Mesenchymal stem cell (in vitro differentiated cells and primary cell): ENCODE results near the gene NLRP3.
A peak's percentile ranks its signal among the peaks of the same experiment; 100 is the strongest.

Source experiments
- DNase-seq: peaks from one replicate; pipeline ENCODE4 v3.0.0-alpha.2; 2013
- H2AFZ ChIP-seq: one replicate; pipeline ENCODE4 v1.6.1; 2013; ENCODE audit warnings: low read depth, mild to moderate bottlenecking, control low read depth, inconsistent platforms, low read length, moderate library complexity
- H2AK5ac ChIP-seq: 2 replicates; pipeline ENCODE4 v1.6.1; 2013; ENCODE audit warnings: low read length, moderate library complexity, mild to moderate bottlenecking, inconsistent platforms; ENCODE audit not compliant: severe bottlenecking
- H2BK120ac ChIP-seq: one replicate; pipeline ENCODE4 v1.6.1; 2013; ENCODE audit warnings: low read depth, mild to moderate bottlenecking, inconsistent platforms, low read length, moderate library complexity
- H2BK12ac ChIP-seq, 2 experiments: one replicate each; pipeline ENCODE4 v1.6.1; 2013; ENCODE audit warnings: inconsistent platforms in 2 of 2, low read length in 2 of 2, mild to moderate bottlenecking in 2 of 2, moderate library complexity in 2 of 2, control low read depth in 1 of 2
- H2BK15ac ChIP-seq: one replicate; pipeline ENCODE4 v1.6.1; 2013; ENCODE audit warnings: mild to moderate bottlenecking, low read depth, inconsistent platforms; ENCODE audit not compliant: poor library complexity, severe bottlenecking
- H2BK5ac ChIP-seq: 2 replicates; pipeline ENCODE4 v1.6.1; 2013; ENCODE audit warnings: low read depth, mild to moderate bottlenecking, low read length, control low read depth, inconsistent platforms; ENCODE audit not compliant: poor library complexity, severe bottlenecking
- H3K14ac ChIP-seq, 2 experiments: one replicate each; pipeline ENCODE4 v1.6.1; 2013; ENCODE audit warnings: inconsistent platforms in 2 of 2, low read length in 2 of 2, control low read depth in 1 of 2, mild to moderate bottlenecking in 1 of 2, moderate library complexity in 1 of 2
- H3K18ac ChIP-seq, 2 experiments: one replicate each; pipeline ENCODE4 v1.6.1; 2013; ENCODE audit warnings: inconsistent platforms in 2 of 2, low read length in 2 of 2, control low read depth in 1 of 2, low read depth in 1 of 2, mild to moderate bottlenecking in 1 of 2
- H3K23ac ChIP-seq, 2 experiments: one replicate each; pipeline ENCODE4 v1.6.1; 2013; ENCODE audit warnings: inconsistent platforms in 2 of 2, low read length in 2 of 2, mild to moderate bottlenecking in 2 of 2, moderate library complexity in 2 of 2, control low read depth in 1 of 2
- H3K27ac ChIP-seq: 2 replicates; pipeline ENCODE4 v1.5.1; 2013; ENCODE audit warnings: mild to moderate bottlenecking, moderate library complexity, low read length, control low read depth, inconsistent platforms; ENCODE audit not compliant: poor library complexity, severe bottlenecking
- H3K27me3 ChIP-seq, 2 experiments: 2 replicates each; pipeline versions ENCODE4 v1.6.1 to v1.7.0; 2013; ENCODE audit warnings: low read length in 2 of 2, mild to moderate bottlenecking in 2 of 2, moderate library complexity in 2 of 2, control low read depth in 1 of 2, inconsistent platforms in 1 of 2; ENCODE audit not compliant: control insufficient read depth in 1 of 2, insufficient read depth in 1 of 2
- H3K36me3 ChIP-seq, 2 experiments: 2 replicates each; pipeline versions ENCODE4 v1.6.1 to v1.7.0; 2013; ENCODE audit warnings: low read length in 2 of 2, control low read depth in 1 of 2, inconsistent platforms in 1 of 2, low read depth in 1 of 2, mild to moderate bottlenecking in 1 of 2; ENCODE audit not compliant: insufficient read depth in 2 of 2, control insufficient read depth in 1 of 2
- H3K4ac ChIP-seq, 2 experiments: one replicate each; pipeline ENCODE4 v1.6.1; 2013; ENCODE audit warnings: inconsistent platforms in 2 of 2, low read length in 2 of 2, mild to moderate bottlenecking in 2 of 2, moderate library complexity in 2 of 2, control low read depth in 1 of 2, low read depth in 1 of 2
- H3K4me1 ChIP-seq: 2 replicates; pipeline ENCODE4 v1.6.1; 2013; ENCODE audit warnings: low read depth, low read length, control low read depth; ENCODE audit not compliant: control insufficient read depth, insufficient read depth
- H3K4me2 ChIP-seq: 2 replicates; pipeline ENCODE4 v1.6.1; 2013; ENCODE audit warnings: low read length, mild to moderate bottlenecking, inconsistent platforms; ENCODE audit not compliant: poor library complexity, severe bottlenecking
- H3K4me3 ChIP-seq, 2 experiments: 2 replicates each; pipeline versions ENCODE4 v1.5.1 to v1.7.0; 2013; ENCODE audit warnings: low read length in 2 of 2, mild to moderate bottlenecking in 2 of 2, control low read depth in 1 of 2, low read depth in 1 of 2; ENCODE audit not compliant: insufficient read depth in 1 of 2
- H3K79me1 ChIP-seq: replicated peaks from 2 replicates; pipeline ENCODE4 v1.6.1; 2013; ENCODE audit warnings: mild to moderate bottlenecking, control low read depth, low read length, inconsistent platforms; ENCODE audit not compliant: poor library complexity, severe bottlenecking
- H3K9ac ChIP-seq: 2 replicates; pipeline ENCODE4 v1.7.0; 2013; ENCODE audit warnings: mild to moderate bottlenecking, low read length, moderate library complexity
- H3K9me3 ChIP-seq: 2 replicates; pipeline ENCODE4 v1.7.0; 2013; ENCODE audit warnings: mild to moderate bottlenecking, low read length; ENCODE audit not compliant: control insufficient read depth
- H4K8ac ChIP-seq: one replicate; pipeline ENCODE4 v1.6.1; 2013; ENCODE audit warnings: inconsistent platforms, mild to moderate bottlenecking, low read length, moderate library complexity
- H4K91ac ChIP-seq: one replicate; pipeline ENCODE4 v1.6.1; 2013; ENCODE audit warnings: mild to moderate bottlenecking, low read length, inconsistent platforms
- WGBS: methylation state at CpG from one replicate; pipeline ENCODE4 v1.1.7; 2013; ENCODE audit warnings: mixed read lengths; 5-methylcytosine and 5-hydroxymethylcytosine counted together

Gene NLRP3

DNA sequence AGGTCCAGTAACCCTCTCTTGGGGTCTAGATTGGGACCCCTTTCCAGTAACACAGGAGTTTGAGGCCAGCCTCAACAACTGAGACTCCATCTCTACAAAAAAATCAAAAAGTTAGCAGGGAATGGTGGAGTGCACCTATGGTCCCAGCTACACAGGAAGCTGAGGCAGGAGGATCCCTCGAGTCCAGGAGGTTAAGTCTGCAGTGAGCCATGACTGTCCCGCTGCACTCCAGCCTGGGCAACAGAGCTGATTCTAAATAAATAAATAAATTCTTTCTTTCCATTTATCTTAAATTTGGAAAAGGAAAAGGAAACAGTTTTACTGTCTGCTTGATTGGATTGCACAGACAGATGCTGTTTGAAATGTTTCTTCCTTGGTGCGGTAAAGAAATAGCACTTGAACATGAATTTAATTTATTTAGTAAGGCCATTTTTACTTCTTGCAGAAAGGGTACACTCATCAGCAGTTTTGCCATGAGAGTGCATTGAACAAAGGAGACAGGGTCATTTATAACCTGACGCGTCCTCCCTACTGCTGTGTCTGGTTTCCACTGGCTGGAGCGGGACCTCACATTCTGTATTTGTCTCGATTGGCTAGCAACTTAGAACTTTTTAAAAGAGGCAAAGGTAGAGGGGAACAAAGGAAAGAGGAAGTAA lies 47.4 kb upstream of the NLRP3 start:
- Histone ChIP-seq H3K4me1 (no peaks in the 10 kb centered on the region), H4K91ac (no peak overlapping the region), H3K27ac (no peak overlapping the region), H3K4ac (no peak overlapping the region), H2BK5ac (no peak overlapping the region), H3K23ac (no peak overlapping the region), H3K79me1 (no peaks in the 10 kb centered on the region), H3K14ac (no peak overlapping the region), H3K9ac (no peak overlapping the region), H3K27me3 (peaks cover 0 to 3% of the 10 kb centered on the region in 2 experiments), H2BK120ac (no peak overlapping the region), H3K18ac (no peak overlapping the region), H3K9me3 (no peaks in the 10 kb centered on the region), H2AK5ac (no peak overlapping the region), H4K8ac (no peak overlapping the region), H3K36me3 (no peaks in the 10 kb centered on the region), H3K4me2 (no peak overlapping the region), H2AFZ (no peak overlapping the region), H2BK12ac (no peak overlapping the region), H3K4me3 (no peak overlapping the region), H2BK15ac (no peak overlapping the region)
- 90% methylated on average over 6 of the region's 7 CpGs for WGBS
- DNase-seq = no peak

DNA sequence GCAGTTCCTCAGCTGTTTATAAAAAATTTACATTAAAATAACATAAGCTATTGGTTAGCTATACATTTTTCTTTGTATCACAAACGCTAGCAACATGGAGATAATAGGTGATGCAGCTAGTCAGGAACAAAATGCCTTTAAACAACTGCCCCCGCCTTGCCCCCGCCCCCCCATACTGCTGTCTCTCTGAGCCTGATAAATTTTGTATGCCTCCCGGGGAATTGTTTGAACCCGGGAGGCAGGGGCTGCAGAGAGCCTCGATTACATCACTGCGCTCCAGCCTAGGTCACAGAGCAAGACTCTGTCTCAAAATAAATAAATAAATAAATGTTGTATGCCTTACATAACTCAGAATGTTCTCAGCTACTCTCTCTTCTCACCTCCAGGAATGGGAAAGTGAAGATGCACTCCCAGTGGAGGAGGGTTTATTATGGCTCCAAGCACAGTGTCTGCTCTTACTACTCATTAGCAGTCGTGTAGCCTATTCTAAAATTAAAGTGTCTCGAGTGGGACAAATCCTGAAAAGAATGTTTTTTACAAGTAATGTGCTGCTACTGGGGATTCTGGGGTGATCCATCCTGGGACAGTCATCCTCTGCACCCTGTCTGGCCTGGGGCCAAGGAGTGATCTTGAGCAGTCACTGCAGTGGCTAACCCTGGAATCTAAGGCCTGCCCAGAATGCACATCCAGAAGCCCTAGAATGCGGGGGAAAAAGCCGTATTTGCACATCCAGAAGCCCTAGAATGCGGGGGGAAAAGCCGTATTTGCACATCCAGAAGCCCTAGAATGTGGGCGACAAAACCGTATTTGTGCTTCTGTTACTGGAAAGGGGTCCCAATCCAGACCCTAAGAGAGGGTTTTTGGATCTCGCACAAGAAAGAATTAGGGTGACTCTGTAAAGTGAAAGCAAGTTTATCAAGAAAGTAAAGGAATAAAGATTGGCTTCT lies 44.9 kb upstream of the NLRP3 start:
- Histone ChIP-seq H3K14ac (peak overlapping the region in 1 of 2 experiments; percentile 41), H4K8ac (no peak overlapping the region), H3K23ac (no peak overlapping the region), H2AK5ac (no peak overlapping the region), H3K9ac (no peak overlapping the region), H2BK12ac (no peak overlapping the region), H3K27ac (no peak overlapping the region), H3K4me2 (no peak overlapping the region), H2BK15ac (no peak overlapping the region), H3K79me1 (no peaks in the 10 kb centered on the region), H4K91ac (no peak overlapping the region), H3K36me3 (no peaks in the 10 kb centered on the region), H3K4me1 (no peaks in the 10 kb centered on the region), H2BK120ac (no peak overlapping the region), H3K4ac (no peak overlapping the region), H3K27me3 (no peaks in the 10 kb centered on the region), H3K18ac (no peak overlapping the region), H2AFZ (no peak overlapping the region), H3K9me3 (no peaks in the 10 kb centered on the region), H2BK5ac (no peak overlapping the region), H3K4me3 (no peak overlapping the region)
- WGBS = 79% methylated on average over 14 of the region's 16 CpGs
- DNase-seq = peak; percentile 74

GRCh38 chr1:247371801-247372259 lies 44.1 kb upstream of the NLRP3 start:
- Histone ChIP-seq H2BK5ac (no peak overlapping the region), H3K27ac (no peak overlapping the region), H3K4me3 (no peak overlapping the region), H4K91ac (no peak overlapping the region), H3K4ac (no peak overlapping the region), H2BK15ac (no peak overlapping the region), H3K36me3 (no peaks in the 10 kb centered on the region), H4K8ac (no peak overlapping the region), H3K23ac (no peak overlapping the region), H2AFZ (no peak overlapping the region), H3K9me3 (no peaks in the 10 kb centered on the region), H3K27me3 (no peaks in the 10 kb centered on the region), H3K4me1 (no peaks in the 10 kb centered on the region), H3K14ac (no peak overlapping the region), H3K18ac (no peak overlapping the region), H2BK12ac (no peak overlapping the region), H3K9ac (no peak overlapping the region), H2BK120ac (no peak overlapping the region), H2AK5ac (no peak overlapping the region), H3K79me1 (no peaks in the 10 kb centered on the region), H3K4me2 (no peak overlapping the region)
- 93% methylated on average over 16 of the region's 16 CpGs for WGBS
- DNase-seq = no peak

DNA sequence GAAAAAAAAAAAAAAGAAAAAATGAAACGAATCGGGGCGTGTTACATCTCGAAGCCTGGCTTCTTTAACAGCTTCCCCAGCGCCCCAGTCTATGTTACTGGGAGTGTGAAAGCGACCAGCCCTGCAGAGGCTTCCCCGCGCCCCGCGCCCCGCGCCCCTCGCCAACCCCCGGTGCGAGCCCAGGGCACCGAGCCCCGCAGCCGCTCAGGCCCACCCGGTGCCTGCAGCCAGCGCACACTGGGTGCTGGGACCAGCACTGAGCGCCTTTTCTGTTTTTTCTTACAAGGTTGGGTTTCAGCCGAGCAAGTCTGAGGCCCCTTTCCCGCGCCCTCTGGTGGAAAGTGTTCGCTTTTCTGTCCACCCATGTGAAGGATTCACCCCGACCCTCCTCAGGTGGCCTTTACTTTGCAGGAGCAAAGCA lies 42.2 kb upstream of the NLRP3 start:
- Histone ChIP-seq H2BK15ac (no peak overlapping the region), H3K14ac (no peak overlapping the region), H3K4me2 (no peak overlapping the region), H2BK12ac (no peak overlapping the region), H3K27ac (no peak overlapping the region), H3K27me3 (no peaks in the 10 kb centered on the region), H3K9ac (no peak overlapping the region), H2AK5ac (no peak overlapping the region), H3K23ac (no peak overlapping the region), H2BK120ac (no peak overlapping the region), H3K18ac (no peak overlapping the region), H4K8ac (no peak overlapping the region), H3K36me3 (no peaks in the 10 kb centered on the region), H3K4ac (no peak overlapping the region), H3K79me1 (no peaks in the 10 kb centered on the region), H3K9me3 (no peaks in the 10 kb centered on the region), H3K4me1 (no peaks in the 10 kb centered on the region), H2BK5ac (no peak overlapping the region), H3K4me3 (peak overlapping the region in 1 of 2 experiments; percentile 73), H4K91ac (no peak overlapping the region), H2AFZ (no peak overlapping the region)
- no peak for DNase-seq
- 54% methylated on average over 26 of the region's 26 CpGs for WGBS
